Measurements from ENCODE around the gene HPS4.

- TF ChIP-seq FOXA1 (IDR thresholded peaks at IDR 0.05) (no peak), SP1 (IDR thresholded peaks at IDR 0.05) (no peak), HDGF (IDR thresholded peaks at IDR 0.05; ENCODE audit: borderline replicate concordance) (no peak), TARDBP (IDR thresholded peaks at IDR 0.05) (no peak), ZNF384 (IDR thresholded peaks at IDR 0.05) (no peak), FOXM1 (IDR thresholded peaks at IDR 0.05; ENCODE audit: borderline replicate concordance) (no peak), ARNT (IDR thresholded peaks at IDR 0.05) (no peak), BHLHE40 (IDR thresholded peaks at IDR 0.05; ENCODE audit: borderline replicate concordance) (no peak), PKNOX1 (IDR thresholded peaks at IDR 0.05) (peak; percentile 27; the same call in 1 of the 2 replicates)
These were observed 28.7 kb upstream of the HPS4 start, which contains the start of gene TFIP11 for GRCh38 chr22:26512149-26512793.

Data from HEK293T (cell line).